ENCODE data around the gene LIPT1. TPM values are rescaled to one million over a fixed set of nuclear protein-coding genes. Genes with fewer than 3 reads are reported as not detected.

Gene LIPT1
- total and polyA plus RNA-seq, 2 of the 8 experiments (the other 6 are each of a cell fraction or from before 2014, with no cell fraction given): 6.1 to 10.9 TPM

- TF ChIP-seq PHF8 (conservative IDR thresholded peaks at IDR 0.05; ENCODE audit: low read depth, low read length): no peak
- TF ChIP-seq GABPA (IDR thresholded peaks at IDR 0.05; ENCODE audit: borderline replicate concordance, insufficient read depth, low read length): no peak
- TF ChIP-seq NRF1 (IDR thresholded peaks at IDR 0.05; ENCODE audit: low read depth, low read length): no peak
- no peak for TF ChIP-seq TAF1 (IDR thresholded peaks at IDR 0.05; ENCODE audit: low read depth, low read length)
- no peak for TF ChIP-seq RFX5 (IDR thresholded peaks at IDR 0.05; ENCODE audit: borderline replicate concordance, low read depth, low read length)
These were observed 14.8 kb downstream of the LIPT1 start (continued) for GRCh38 chr2:99169534-99169933.
